Fibroblast of lung (primary cell): ENCODE measurements around the gene TMEM266. TPM values are rescaled to one million over a fixed set of nuclear protein-coding genes. Genes with fewer than 3 reads are reported as not detected.

Source experiments
- DNase-seq, 2 donors: peaks; one replicate each; pipeline versions ENCODE4 v3.0.0 to v3.0.0-alpha.2; 2010; ENCODE audit warnings: low read depth in 2 of 2
- H2AFZ ChIP-seq: 2 replicates; pipeline ENCODE4 v1.5.1; 2012; ENCODE audit warnings: low read length, control low read depth, inconsistent platforms
- H3K27ac ChIP-seq: 2 replicates; pipeline ENCODE4 v1.5.1; 2011; ENCODE audit warnings: low read length, control low read depth; ENCODE audit not compliant: insufficient read depth
- H3K27me3 ChIP-seq: 2 replicates; pipeline ENCODE4 v1.5.1; 2011; ENCODE audit warnings: mild to moderate bottlenecking, low read length; ENCODE audit not compliant: control insufficient read depth, insufficient read depth
- H3K36me3 ChIP-seq: 2 replicates; pipeline ENCODE4 v1.5.1; 2011; ENCODE audit warnings: low read length; ENCODE audit not compliant: control insufficient read depth, insufficient read depth
- H3K4me1 ChIP-seq: 2 replicates; pipeline ENCODE4 v1.5.1; 2011; ENCODE audit warnings: low read length; ENCODE audit not compliant: control insufficient read depth, insufficient read depth; ENCODE audit errors: extremely low read depth
- H3K4me2 ChIP-seq: 2 replicates; pipeline ENCODE4 v1.5.1; 2011; ENCODE audit warnings: low read length, control low read depth; ENCODE audit not compliant: insufficient read depth; ENCODE audit errors: extremely low read depth
- H3K4me3 ChIP-seq, 4 experiments: fragments of 200-600 bp in 1 of 4; sonication (generic) in 1 of 4; replicated peaks in 1 of 4; 2 replicates each; pipeline ENCODE4 v1.5.1; 2011 to 2016; ENCODE audit warnings: low read length in 4 of 4, low read depth in 3 of 4, mild to moderate bottlenecking in 3 of 4, control low read depth in 2 of 4, inconsistent platforms in 1 of 4, mixed read lengths in 1 of 4; ENCODE audit not compliant: insufficient read depth in 1 of 4; ENCODE audit errors: control extremely low read depth in 1 of 4
- H3K79me2 ChIP-seq: 2 replicates; pipeline ENCODE4 v1.5.1; 2012; ENCODE audit warnings: mild to moderate bottlenecking, low read length, inconsistent platforms; ENCODE audit not compliant: control insufficient read depth, insufficient read depth
- H3K9ac ChIP-seq: 2 replicates; pipeline ENCODE4 v1.5.1; 2011; ENCODE audit warnings: mild to moderate bottlenecking, low read length, control low read depth; ENCODE audit not compliant: insufficient read depth
- H3K9me3 ChIP-seq: 2 replicates; pipeline ENCODE4 v1.5.1; 2012; ENCODE audit warnings: low read depth, low read length; ENCODE audit not compliant: control insufficient read depth, insufficient read depth
- H4K20me1 ChIP-seq: 2 replicates; pipeline ENCODE4 v1.5.1; 2011; ENCODE audit warnings: low read length; ENCODE audit not compliant: control insufficient read depth, insufficient read depth; ENCODE audit errors: extremely low read depth
- EZH2 ChIP-seq: IDR thresholded peaks from 2 replicates; pipeline ENCODE4 v1.5.1; 2012; ENCODE audit warnings: low read length, control low read depth, mild to moderate bottlenecking; ENCODE audit errors: missing control alignments
- polyA plus RNA-seq, 2 donors: library from polyadenylated mRNA; depleted of rRNA in 1 of 2; stranded (reverse) in 1 of 2; unstranded in 1 of 2; fragments of >200 nt; gene quantifications; 2 replicates each; pipeline ENCODE4 v1.2.1, GENCODE V29; 2011 to 2012; ENCODE audit warnings: missing spikeins in 1 of 2
- total RNA-seq: library from RNA; depleted of rRNA; stranded (reverse); fragments of >200 nt; gene quantifications from 2 replicates; pipeline ENCODE4 v1.2.1, GENCODE V29; 2014
- TF ChIP-seq, protein P1 (sequence below), 2 donors: IDR thresholded peaks in 1 of 2; conservative IDR thresholded peaks in 1 of 2; 1 replicate in 1 of 2; 2 replicates in 1 of 2; pipeline ENCODE4 v1.5.1; 2011 to 2012; ENCODE audit warnings: low read length in 2 of 2, control low read depth in 1 of 2, inconsistent platforms in 1 of 2, low read depth in 1 of 2, mild to moderate bottlenecking in 1 of 2

TMEM266 gene
- total and polyA plus RNA-seq, 2 donors (not counting 1 experiment from before 2014, with no cell fraction given), result 0.09 to 0.33 TPM

DNA sequence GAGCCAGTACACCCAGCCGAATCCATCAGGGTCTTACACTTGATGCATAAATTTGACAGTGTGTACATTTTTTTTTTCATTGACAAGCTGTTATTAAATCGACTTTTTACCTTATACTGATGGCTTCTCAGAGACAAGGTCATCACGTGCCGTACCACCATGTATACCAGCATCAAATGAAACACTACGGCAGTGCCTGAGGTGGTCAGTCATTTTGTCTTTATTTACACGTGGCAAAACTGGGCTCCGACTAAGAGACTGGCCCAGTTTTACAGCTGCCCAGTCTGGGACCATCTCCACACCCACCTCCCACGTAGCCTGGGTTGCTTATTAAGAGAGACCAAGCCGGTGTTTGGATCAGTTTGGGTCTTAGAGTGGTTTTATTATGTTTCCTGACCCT is 57.4 kb downstream of the TMEM266 start:
- H3K9me3 ChIP-seq, result no peaks in the 10 kb centered on the region
- H3K9ac ChIP-seq, result no peak overlapping the region
- H4K20me1 ChIP-seq, result no peaks in the 10 kb centered on the region
- H3K79me2 ChIP-seq, result no peaks in the 10 kb centered on the region
- H3K27ac ChIP-seq, result no peak overlapping the region
- H2AFZ ChIP-seq, result no peak overlapping the region
- H3K4me1 ChIP-seq, result no peaks in the 10 kb centered on the region
- H3K4me3 ChIP-seq, result no peak overlapping the region
- H3K4me2 ChIP-seq, result no peak overlapping the region
- no peaks in the 10 kb centered on the region for H3K36me3 ChIP-seq
- TF ChIP-seq EZH2, result no peak
- TF ChIP-seq, protein P1, sequence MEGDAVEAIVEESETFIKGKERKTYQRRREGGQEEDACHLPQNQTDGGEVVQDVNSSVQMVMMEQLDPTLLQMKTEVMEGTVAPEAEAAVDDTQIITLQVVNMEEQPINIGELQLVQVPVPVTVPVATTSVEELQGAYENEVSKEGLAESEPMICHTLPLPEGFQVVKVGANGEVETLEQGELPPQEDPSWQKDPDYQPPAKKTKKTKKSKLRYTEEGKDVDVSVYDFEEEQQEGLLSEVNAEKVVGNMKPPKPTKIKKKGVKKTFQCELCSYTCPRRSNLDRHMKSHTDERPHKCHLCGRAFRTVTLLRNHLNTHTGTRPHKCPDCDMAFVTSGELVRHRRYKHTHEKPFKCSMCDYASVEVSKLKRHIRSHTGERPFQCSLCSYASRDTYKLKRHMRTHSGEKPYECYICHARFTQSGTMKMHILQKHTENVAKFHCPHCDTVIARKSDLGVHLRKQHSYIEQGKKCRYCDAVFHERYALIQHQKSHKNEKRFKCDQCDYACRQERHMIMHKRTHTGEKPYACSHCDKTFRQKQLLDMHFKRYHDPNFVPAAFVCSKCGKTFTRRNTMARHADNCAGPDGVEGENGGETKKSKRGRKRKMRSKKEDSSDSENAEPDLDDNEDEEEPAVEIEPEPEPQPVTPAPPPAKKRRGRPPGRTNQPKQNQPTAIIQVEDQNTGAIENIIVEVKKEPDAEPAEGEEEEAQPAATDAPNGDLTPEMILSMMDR (conservative IDR thresholded peaks at IDR 0.05 in 1 of 2, IDR thresholded peaks at IDR 0.05 in 1 of 2; ENCODE audit: low read depth in 1 of 2, low read length in 2 of 2), result no peak
- DNase-seq, result no peak
- H3K27me3 ChIP-seq, result no peaks in the 10 kb centered on the region

DNA sequence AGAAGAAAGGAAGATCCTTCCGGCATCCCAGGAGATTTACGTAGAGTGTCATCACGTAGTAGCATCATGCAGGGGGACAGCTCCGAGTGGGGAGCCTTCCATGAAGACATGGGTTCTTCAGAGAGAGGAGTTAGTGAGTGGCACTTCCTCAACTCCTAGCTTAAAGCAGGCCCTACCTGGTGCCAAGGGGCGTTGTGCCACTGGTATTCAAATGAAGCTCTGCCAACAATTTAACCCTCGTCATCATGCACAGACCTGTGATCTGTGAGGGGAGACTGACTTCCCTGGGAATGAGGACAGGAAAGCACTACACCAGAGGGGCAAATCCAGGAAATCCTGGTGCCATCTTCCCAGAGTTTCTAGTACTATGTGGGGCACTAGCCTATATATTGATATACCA is 59.0 kb downstream of the TMEM266 start:
- no peaks in the 10 kb centered on the region for H3K36me3 ChIP-seq
- no peak for DNase-seq
- H4K20me1 ChIP-seq, result no peaks in the 10 kb centered on the region
- TF ChIP-seq, protein P1 (conservative IDR thresholded peaks at IDR 0.05 in 1 of 2, IDR thresholded peaks at IDR 0.05 in 1 of 2; ENCODE audit: low read depth in 1 of 2, low read length in 2 of 2), result no peak
- TF ChIP-seq EZH2, result no peak
- no peaks in the 10 kb centered on the region for H3K4me1 ChIP-seq
- no peak overlapping the region for H3K4me2 ChIP-seq
- no peaks in the 10 kb centered on the region for H3K9me3 ChIP-seq
- H3K27me3 ChIP-seq, result no peaks in the 10 kb centered on the region
- H3K9ac ChIP-seq, result no peak overlapping the region
- no peak overlapping the region for H2AFZ ChIP-seq
- no peaks in the 10 kb centered on the region for H3K79me2 ChIP-seq
- no peak overlapping the region for H3K27ac ChIP-seq
- no peak overlapping the region for H3K4me3 ChIP-seq

DNA sequence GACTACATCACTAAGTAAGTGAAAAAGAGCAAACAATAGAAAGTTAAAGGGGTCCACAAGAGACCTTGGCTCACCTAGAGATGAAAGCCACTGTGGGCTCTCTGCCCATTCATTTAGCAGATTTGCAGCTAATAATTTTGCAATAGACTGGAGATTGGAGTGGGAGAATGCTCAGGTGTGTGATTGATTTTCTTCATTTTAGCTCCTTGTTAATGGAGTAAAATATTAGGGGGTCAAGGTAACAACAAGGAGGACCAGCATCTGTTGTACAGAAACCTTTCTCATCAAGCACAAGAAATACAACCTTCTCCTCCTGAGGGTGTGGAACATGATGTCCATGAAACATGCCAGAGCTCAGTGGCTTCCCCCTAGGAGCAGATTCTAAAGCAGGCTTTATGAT is 63.2 kb downstream of the TMEM266 start:
- Histone ChIP-seq H3K27ac (no peak overlapping the region), H3K4me3 (no peak overlapping the region), H4K20me1 (no peaks in the 10 kb centered on the region), H3K79me2 (no peaks in the 10 kb centered on the region), H3K9ac (no peak overlapping the region), H3K4me1 (no peaks in the 10 kb centered on the region), H3K4me2 (no peak overlapping the region), H3K36me3 (no peaks in the 10 kb centered on the region), H2AFZ (no peak overlapping the region), H3K27me3 (peaks cover 4% of the 10 kb centered on the region), H3K9me3 (no peaks in the 10 kb centered on the region)
- DNase-seq, result no peak
- TF ChIP-seq, protein P1 (conservative IDR thresholded peaks at IDR 0.05 in 1 of 2, IDR thresholded peaks at IDR 0.05 in 1 of 2; ENCODE audit: low read depth in 1 of 2, low read length in 2 of 2), result no peak
- no peak for TF ChIP-seq EZH2
